HepG2 (cell line): Measurements from ENCODE around the gene TNFAIP2. TPM values are rescaled to one million over a fixed set of nuclear protein-coding genes. Genes with fewer than 3 reads are reported as not detected.

Experiments used
- ATAC-seq: fragments of 200-7000 bp; cut with Tn5 transposase; 3 replicates; pipeline ENCODE4 v1.9.1; 2020; ENCODE audit warnings: mild to moderate bottlenecking, moderate library complexity
- BruUV-seq: library from RNA; stranded (reverse); fragments of 400-500 nt; replicated peaks from 2 replicates; lab custom pipeline; 2021; lab: Mats Ljungman, UMichigan
- CTCF ChIA-PET: fragments of 300-600 bp; formaldehyde crosslinking; extraction: SDS; loops from one replicate; lab custom pipeline; 2021; ENCODE audit warnings: low total read pairs, inconsistent platforms, low intra/inter-chr PET ratio; lab: Yijun Ruan, JAX
- POLR2A ChIA-PET: fragments of 350-600 bp; sonication (Branson Sonifier 250); formaldehyde crosslinking; loops from one replicate; lab custom pipeline; 2020; ENCODE audit warnings: antibody characterized with exemption, inconsistent platforms; lab: Yijun Ruan, JAX
- DNase-seq: peaks from one replicate; pipeline ENCODE4 v3.0.0-alpha.2; 2015; ENCODE audit warnings: low spot score
- FAIRE-seq: peaks from 3 replicates; lab custom pipeline; 2011; peaks lifted over from hg19 to GRCh38; lab: Jason Lieb, UNC
- H2AFZ ChIP-seq: one replicate; pipeline ENCODE4 v1.6.1; 2011; ENCODE audit warnings: low read length, inconsistent platforms
- H3K27ac ChIP-seq: fragments of 300-600 bp; 3 replicates; pipeline ENCODE4 v1.8.0; 2011; ENCODE audit warnings: mixed run types, mild to moderate bottlenecking, mixed read lengths, low read length, inconsistent platforms; ENCODE audit not compliant: insufficient read depth; ENCODE audit errors: extremely low read length
- H3K27me3 ChIP-seq, 2 experiments: fragments of 200-600 bp in 1 of 2; 2 replicates in 1 of 2; 3 replicates in 1 of 2; pipeline versions ENCODE4 v1.6.0 to v1.8.0; 2011; ENCODE audit warnings: low read length in 2 of 2, mild to moderate bottlenecking in 2 of 2, moderate library complexity in 2 of 2, inconsistent platforms in 1 of 2; ENCODE audit not compliant: insufficient read depth in 2 of 2, control insufficient read depth in 1 of 2
- H3K36me3 ChIP-seq, 2 experiments: fragments of 200-600 bp in 1 of 2; replicated peaks in 1 of 2; 2 replicates in 1 of 2; 3 replicates in 1 of 2; pipeline versions ENCODE4 v1.5.1 to v1.8.0; 2011; ENCODE audit warnings: low read length in 2 of 2, inconsistent platforms in 1 of 2; ENCODE audit not compliant: insufficient read depth in 2 of 2, control insufficient read depth in 1 of 2
- H3K4me1 ChIP-seq: 2 replicates; pipeline ENCODE4 v1.5.1; 2012; ENCODE audit warnings: low read length, inconsistent platforms; ENCODE audit not compliant: insufficient read depth
- H3K4me2 ChIP-seq: 2 replicates; pipeline ENCODE4 v1.6.0; 2011; ENCODE audit warnings: low read depth, low read length, inconsistent platforms
- H3K4me3 ChIP-seq, 3 experiments: fragments of 200-600 bp in 1 of 3; sonication (generic), shearing (Covaris generic) in 1 of 3; replicated peaks in 1 of 3; 2 replicates each; pipeline ENCODE4 v1.5.1; 2011 to 2016; ENCODE audit warnings: low read length in 3 of 3, inconsistent platforms in 2 of 3, low read depth in 2 of 3, mild to moderate bottlenecking in 2 of 3, control low read depth in 1 of 3, mixed read lengths in 1 of 3; ENCODE audit not compliant: insufficient read depth in 1 of 3
- H3K79me2 ChIP-seq: one replicate; pipeline ENCODE4 v1.6.1; 2011; ENCODE audit warnings: low read length, inconsistent platforms; ENCODE audit not compliant: insufficient read depth
- H3K9ac ChIP-seq: 2 replicates; pipeline ENCODE4 v1.6.0; 2011; ENCODE audit warnings: mild to moderate bottlenecking, low read depth, low read length, inconsistent platforms; ENCODE audit not compliant: insufficient read depth
- H3K9me3 ChIP-seq: 2 replicates; pipeline ENCODE4 v1.5.1; 2012; ENCODE audit warnings: mild to moderate bottlenecking, low read length
- H4K20me1 ChIP-seq: 2 replicates; pipeline ENCODE4 v1.6.0; 2011; ENCODE audit warnings: inconsistent platforms, mild to moderate bottlenecking, low read length, moderate library complexity; ENCODE audit not compliant: insufficient read depth
- BCL6 ChIP-seq: IDR thresholded peaks from 2 replicates; pipeline ENCODE4 v1.6.1; 2016; ENCODE audit warnings: missing genetic modification reagents, missing compliant biosample characterization
- HNRNPLL ChIP-seq: fragments of 200-400 bp; formaldehyde crosslinking; IDR thresholded peaks from 2 replicates; pipeline ENCODE4 v1.6.1; 2017; ENCODE audit warnings: mild to moderate bottlenecking, low read depth, low read length; ENCODE audit not compliant: poor library complexity, severe bottlenecking
- MYC ChIP-seq: sonication (generic); formaldehyde crosslinking; IDR thresholded peaks from 2 replicates; pipeline ENCODE4 v1.9.0; 2021; ENCODE audit warnings: missing genetic modification reagents, borderline replicate concordance
- NONO ChIP-seq, 2 experiments: fragments of 450-650 bp in 1 of 2; sonication (generic) in 1 of 2; formaldehyde crosslinking in 1 of 2; IDR thresholded peaks in 1 of 2; conservative IDR thresholded peaks in 1 of 2; 2 replicates each; pipeline versions ENCODE4 v1.6.1 to v1.8.0; 2017 to 2022; ENCODE audit warnings: mild to moderate bottlenecking in 1 of 2, missing genetic modification reagents in 1 of 2, moderate library complexity in 1 of 2
- POLR2A ChIP-seq, 2 experiments: IDR thresholded peaks; 2 replicates each; pipeline ENCODE4 v1.6.1; 2011; ENCODE audit warnings: low read depth in 2 of 2, low read length in 2 of 2, mild to moderate bottlenecking in 1 of 2, moderate library complexity in 1 of 2; ENCODE audit not compliant: insufficient read depth in 1 of 2
- RXRB ChIP-seq: IDR thresholded peaks from 2 replicates; pipeline ENCODE4 v1.6.1; 2016; ENCODE audit warnings: borderline replicate concordance, missing genetic modification reagents, missing compliant biosample characterization
- ZNF10 ChIP-seq: sonication (generic); formaldehyde crosslinking; IDR thresholded peaks from 2 replicates; pipeline ENCODE4 v1.4.0; 2020; ENCODE audit warnings: mild to moderate bottlenecking, low read depth, missing genetic modification reagents, borderline replicate concordance
- ZNF253 ChIP-seq: sonication (generic); formaldehyde crosslinking; IDR thresholded peaks from 2 replicates; pipeline ENCODE4 v1.8.0; 2022; ENCODE audit warnings: mild to moderate bottlenecking, missing genetic modification reagents, borderline replicate concordance
- ZNF746 ChIP-seq: sonication (generic); formaldehyde crosslinking; IDR thresholded peaks from 2 replicates; pipeline ENCODE4 v1.8.0; 2022; ENCODE audit warnings: mild to moderate bottlenecking, missing genetic modification reagents
- WGBS: methylation state at CpG from one replicate; pipeline ENCODE4 v1.1.6; 2017; ENCODE audit warnings: low lambda C conversion rate; 5-methylcytosine and 5-hydroxymethylcytosine counted together
- in situ Hi-C: cut with HindIII; loops from 2 replicates; pipeline ENCODE4 v1.10.0; 2017; ENCODE audit warnings: low pct_unique_long_range_greater_than_20kb; ENCODE audit not compliant: extremely low pct_ligation_motif_present
- intact Hi-C: fragments of 100-400 bp; cut with micrococcal nuclease; formaldehyde crosslinking; loops from one replicate; pipeline ENCODE4 v1.10.0; 2022; ENCODE audit not compliant: unreplicated experiment
- polyA plus RNA-seq, 8 experiments: library from polyadenylated mRNA; depleted of rRNA in 3 of 8; stranded (reverse) in 7 of 8; unstranded in 1 of 8; fragments of >200 nt; fragmentation: Illumina TruSeq in 4 of 8; extraction: Trizol in 4 of 8; gene quantifications; 2 replicates each; pipeline versions ENCODE4 v1.2.1 to v1.2.3, GENCODE V29; 2011 to 2016; ENCODE audit warnings: low read depth in 4 of 8, missing spikeins in 1 of 8, mixed read lengths in 1 of 8; ENCODE audit not compliant: insufficient read depth in 1 of 8
- total RNA-seq, 5 experiments: library from RNA; depleted of rRNA; stranded (reverse); fragments of >200 nt; fragmentation: Illumina TruSeq; extraction: Trizol; gene quantifications; 2 replicates each; pipeline ENCODE4 v1.2.3, GENCODE V29; 2016; ENCODE audit warnings: low read depth in 1 of 5
- TF ChIP-seq, protein P1 (sequence below): sonication (generic); formaldehyde crosslinking; IDR thresholded peaks from 2 replicates; pipeline ENCODE4 v1.4.0; 2020; ENCODE audit warnings: missing genetic modification reagents
- TF ChIP-seq, protein P2 (sequence below): IDR thresholded peaks from 2 replicates; pipeline ENCODE4 v1.6.1; 2016
- TF ChIP-seq, protein P3 (sequence below): sonication (generic); formaldehyde crosslinking; conservative IDR thresholded peaks from 2 replicates; pipeline ENCODE4 v1.4.0; 2020; ENCODE audit warnings: mild to moderate bottlenecking, missing genetic modification reagents, moderate library complexity

TNFAIP2 gene
- total and polyA plus RNA-seq, 2 of the 13 experiments (the other 11 are each of a cell fraction or from before 2014, with no cell fraction given) = 0.46 to 1.5 TPM

DNA sequence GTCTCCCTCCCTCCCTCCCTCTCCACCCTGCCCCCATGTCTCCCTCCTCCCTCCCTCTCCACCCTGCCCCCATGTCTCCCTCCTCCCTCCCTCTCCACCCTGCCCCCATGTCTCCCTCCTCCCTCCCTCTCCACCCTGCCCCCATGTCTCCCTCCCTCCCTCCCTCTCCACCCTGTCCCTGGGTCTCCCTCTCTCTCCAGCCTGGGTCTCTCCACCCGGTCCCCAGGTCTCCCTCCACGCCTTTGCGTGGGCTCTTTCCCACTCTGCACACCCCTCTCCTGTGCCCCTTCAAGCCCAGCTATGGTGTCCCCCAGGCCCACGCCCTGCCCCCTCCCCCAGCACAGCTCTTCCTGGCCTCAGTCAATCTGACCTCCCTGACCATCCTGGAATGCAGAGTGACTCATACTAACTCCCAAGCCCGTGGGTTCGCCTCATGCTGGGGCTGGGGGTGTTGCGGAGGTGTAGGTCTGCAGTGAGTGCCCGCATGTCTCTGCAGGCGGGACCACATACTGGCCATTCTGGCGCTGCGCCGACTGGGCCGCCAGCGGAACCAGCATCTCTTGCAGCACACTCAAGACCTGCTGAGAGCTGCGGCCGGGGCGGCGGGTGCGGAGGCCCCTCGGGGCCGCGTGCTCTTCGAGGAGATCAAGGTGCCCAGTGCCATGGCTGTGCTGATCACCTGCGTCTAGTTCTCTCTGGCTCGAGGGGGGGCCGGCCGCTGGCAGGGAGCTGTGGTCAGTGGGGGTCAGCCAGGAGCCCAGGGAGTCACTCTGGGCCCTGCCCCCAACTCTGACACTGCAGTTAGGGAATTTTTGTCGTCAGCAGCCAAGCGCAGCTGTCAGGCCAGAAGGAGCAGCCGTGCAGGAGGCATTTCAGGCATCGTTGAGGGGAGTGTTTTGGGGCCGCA, 13.5 kb upstream of the TNFAIP2 start (continued):
- TF ChIP-seq HNRNPLL (peak; percentile 15), ZNF10 (no peak), ZNF746 (CRISPR knock-in tag) (peak; percentile 98), MYC (CRISPR knock-in tag) (peak; percentile 34; the same call in 1 of the 2 replicates), RXRB (CRISPR knock-in tag) (0 out of 2 replicates have a peak, but pooled peaks have one; percentile 11), BCL6 (CRISPR knock-in tag) (0 out of 2 replicates have a peak, but pooled peaks have one; percentile 11)
- TF ChIP-seq, protein P1, sequence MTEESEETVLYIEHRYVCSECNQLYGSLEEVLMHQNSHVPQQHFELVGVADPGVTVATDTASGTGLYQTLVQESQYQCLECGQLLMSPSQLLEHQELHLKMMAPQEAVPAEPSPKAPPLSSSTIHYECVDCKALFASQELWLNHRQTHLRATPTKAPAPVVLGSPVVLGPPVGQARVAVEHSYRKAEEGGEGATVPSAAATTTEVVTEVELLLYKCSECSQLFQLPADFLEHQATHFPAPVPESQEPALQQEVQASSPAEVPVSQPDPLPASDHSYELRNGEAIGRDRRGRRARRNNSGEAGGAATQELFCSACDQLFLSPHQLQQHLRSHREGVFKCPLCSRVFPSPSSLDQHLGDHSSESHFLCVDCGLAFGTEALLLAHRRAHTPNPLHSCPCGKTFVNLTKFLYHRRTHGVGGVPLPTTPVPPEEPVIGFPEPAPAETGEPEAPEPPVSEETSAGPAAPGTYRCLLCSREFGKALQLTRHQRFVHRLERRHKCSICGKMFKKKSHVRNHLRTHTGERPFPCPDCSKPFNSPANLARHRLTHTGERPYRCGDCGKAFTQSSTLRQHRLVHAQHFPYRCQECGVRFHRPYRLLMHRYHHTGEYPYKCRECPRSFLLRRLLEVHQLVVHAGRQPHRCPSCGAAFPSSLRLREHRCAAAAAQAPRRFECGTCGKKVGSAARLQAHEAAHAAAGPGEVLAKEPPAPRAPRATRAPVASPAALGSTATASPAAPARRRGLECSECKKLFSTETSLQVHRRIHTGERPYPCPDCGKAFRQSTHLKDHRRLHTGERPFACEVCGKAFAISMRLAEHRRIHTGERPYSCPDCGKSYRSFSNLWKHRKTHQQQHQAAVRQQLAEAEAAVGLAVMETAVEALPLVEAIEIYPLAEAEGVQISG (CRISPR knock-in tag) = 0 out of 2 replicates have a peak, but pooled peaks have one; percentile 17
- TF ChIP-seq, all 625 proteins: peak for 36

DNA sequence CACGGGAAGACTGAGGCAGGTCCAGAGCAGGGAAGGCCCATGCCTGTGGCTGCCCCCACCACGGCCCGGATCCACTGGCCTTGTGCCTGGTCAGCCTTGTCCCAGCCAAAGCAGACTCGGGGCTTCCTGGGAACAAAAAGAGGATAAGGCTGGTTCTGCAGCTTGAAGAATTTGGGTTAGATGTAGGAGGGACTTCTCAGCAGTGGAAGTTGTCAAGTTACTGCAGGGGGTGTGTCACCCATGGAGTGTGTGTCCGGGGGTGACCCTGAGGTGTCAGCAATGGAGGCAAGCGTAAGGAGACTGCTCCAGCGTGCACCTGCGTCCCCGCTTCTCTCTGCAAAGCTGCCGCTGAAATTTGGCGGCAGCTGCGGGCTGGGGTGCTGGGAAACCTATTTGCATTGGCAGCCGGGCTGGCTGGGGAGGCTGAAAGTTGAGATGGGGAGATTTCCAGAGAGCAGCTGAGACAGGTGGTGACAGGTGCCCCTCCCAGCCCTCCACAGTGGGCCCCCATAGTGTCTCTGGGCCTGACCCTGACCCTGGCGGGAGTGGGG, 12.5 kb upstream of the TNFAIP2 start:
- H3K36me3 ChIP-seq = peaks cover 2 to 5% of the 10 kb centered on the region in 2 experiments; a peak in 1 of 5 replicates
- no peak overlapping the region for H3K4me2 ChIP-seq
- H3K4me1 ChIP-seq = peaks cover 95% of the 10 kb centered on the region
- ATAC-seq (no peak), DNase-seq (no peak), FAIRE-seq (no peak)
- H3K9me3 ChIP-seq = no peaks in the 10 kb centered on the region
- H3K27ac ChIP-seq = no peak overlapping the region
- intact Hi-C loops (no loop called here), in situ Hi-C loops (no loop called here)
- H3K9ac ChIP-seq = no peak overlapping the region
- ChIA-PET POLR2A (interaction anchor here (1.3 to 5.9 kb wide), 2 partner anchors 10 to 16 kb away, joined by 3 to 55 read pairs; no protein-coding TSS in a partner anchor), CTCF (no interaction called here)
- WGBS = 70% methylated on average over 14 of the region's 14 CpGs
- H3K4me3 ChIP-seq = no peak overlapping the region
- H2AFZ ChIP-seq = no peak overlapping the region
- peaks cover 5% of the 10 kb centered on the region; the same call in 1 of the 2 replicates for H4K20me1 ChIP-seq
- no peaks in the 10 kb centered on the region for H3K79me2 ChIP-seq
- no TSS peak for BruUV-seq
- H3K27me3 ChIP-seq = no peaks in the 10 kb centered on the region
- TF ChIP-seq NONO (IDR thresholded peaks at IDR 0.05) = no peak
- TF ChIP-seq NONO (CRISPR knock-in tag; conservative IDR thresholded peaks at IDR 0.05) = 0 out of 2 replicates have a peak, but pooled peaks have one; percentile 5
- TF ChIP-seq, protein P2, sequence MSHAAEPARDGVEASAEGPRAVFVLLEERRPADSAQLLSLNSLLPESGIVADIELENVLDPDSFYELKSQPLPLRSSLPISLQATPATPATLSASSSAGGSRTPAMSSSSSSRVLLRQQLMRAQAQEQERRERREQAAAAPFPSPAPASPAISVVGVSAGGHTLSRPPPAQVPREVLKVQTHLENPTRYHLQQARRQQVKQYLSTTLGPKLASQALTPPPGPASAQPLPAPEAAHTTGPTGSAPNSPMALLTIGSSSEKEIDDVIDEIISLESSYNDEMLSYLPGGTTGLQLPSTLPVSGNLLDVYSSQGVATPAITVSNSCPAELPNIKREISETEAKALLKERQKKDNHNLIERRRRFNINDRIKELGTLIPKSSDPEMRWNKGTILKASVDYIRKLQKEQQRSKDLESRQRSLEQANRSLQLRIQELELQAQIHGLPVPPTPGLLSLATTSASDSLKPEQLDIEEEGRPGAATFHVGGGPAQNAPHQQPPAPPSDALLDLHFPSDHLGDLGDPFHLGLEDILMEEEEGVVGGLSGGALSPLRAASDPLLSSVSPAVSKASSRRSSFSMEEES = no peak
- TF ChIP-seq POLR2A (IDR thresholded peaks at IDR 0.05; ENCODE audit: insufficient read depth in 1 of 2, low read depth in 2 of 2, low read length in 2 of 2) = 0 out of 4 replicates have a peak, but pooled peaks of 1 of the 2 experiments have one; percentile 3
- TF ChIP-seq, protein P3, sequence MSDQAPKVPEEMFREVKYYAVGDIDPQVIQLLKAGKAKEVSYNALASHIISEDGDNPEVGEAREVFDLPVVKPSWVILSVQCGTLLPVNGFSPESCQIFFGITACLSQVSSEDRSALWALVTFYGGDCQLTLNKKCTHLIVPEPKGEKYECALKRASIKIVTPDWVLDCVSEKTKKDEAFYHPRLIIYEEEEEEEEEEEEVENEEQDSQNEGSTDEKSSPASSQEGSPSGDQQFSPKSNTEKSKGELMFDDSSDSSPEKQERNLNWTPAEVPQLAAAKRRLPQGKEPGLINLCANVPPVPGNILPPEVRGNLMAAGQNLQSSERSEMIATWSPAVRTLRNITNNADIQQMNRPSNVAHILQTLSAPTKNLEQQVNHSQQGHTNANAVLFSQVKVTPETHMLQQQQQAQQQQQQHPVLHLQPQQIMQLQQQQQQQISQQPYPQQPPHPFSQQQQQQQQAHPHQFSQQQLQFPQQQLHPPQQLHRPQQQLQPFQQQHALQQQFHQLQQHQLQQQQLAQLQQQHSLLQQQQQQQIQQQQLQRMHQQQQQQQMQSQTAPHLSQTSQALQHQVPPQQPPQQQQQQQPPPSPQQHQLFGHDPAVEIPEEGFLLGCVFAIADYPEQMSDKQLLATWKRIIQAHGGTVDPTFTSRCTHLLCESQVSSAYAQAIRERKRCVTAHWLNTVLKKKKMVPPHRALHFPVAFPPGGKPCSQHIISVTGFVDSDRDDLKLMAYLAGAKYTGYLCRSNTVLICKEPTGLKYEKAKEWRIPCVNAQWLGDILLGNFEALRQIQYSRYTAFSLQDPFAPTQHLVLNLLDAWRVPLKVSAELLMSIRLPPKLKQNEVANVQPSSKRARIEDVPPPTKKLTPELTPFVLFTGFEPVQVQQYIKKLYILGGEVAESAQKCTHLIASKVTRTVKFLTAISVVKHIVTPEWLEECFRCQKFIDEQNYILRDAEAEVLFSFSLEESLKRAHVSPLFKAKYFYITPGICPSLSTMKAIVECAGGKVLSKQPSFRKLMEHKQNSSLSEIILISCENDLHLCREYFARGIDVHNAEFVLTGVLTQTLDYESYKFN (CRISPR knock-in tag) = no peak
- no peak for TF ChIP-seq ZNF253 (CRISPR knock-in tag)
